GM10248 (cell line): ENCODE results near the gene FER.
"Not testable (repeated sequence)": the region's sequence is repeated elsewhere in the genome, so short reads cannot be mapped to it uniquely, and the experiment has no call there.

Source experiments
- CTCF ChIA-PET: fragments of 300-600 bp; sonication (Branson Sonifier 250); formaldehyde crosslinking; extraction: SDS; loops from one replicate; lab custom pipeline; 2021; ENCODE audit warnings: antibody characterized with exemption; lab: Yijun Ruan, JAX
- POLR2A ChIA-PET: fragments of 350-650 bp; sonication (Branson Sonifier 250); formaldehyde crosslinking; extraction: SDS; loops from one replicate; lab custom pipeline; 2020; ENCODE audit warnings: antibody characterized with exemption; lab: Yijun Ruan, JAX
- DNase-seq: peaks from one replicate; pipeline ENCODE4 v3.0.0; 2012; ENCODE audit errors: extremely low spot score
- TF ChIP-seq, protein P1 (sequence below): IDR thresholded peaks from 2 replicates; pipeline ENCODE4 v1.5.1; 2012; ENCODE audit warnings: mild to moderate bottlenecking, low read depth; ENCODE audit errors: extremely low read depth, missing control alignments, control extremely low read depth

The FER gene

DNA sequence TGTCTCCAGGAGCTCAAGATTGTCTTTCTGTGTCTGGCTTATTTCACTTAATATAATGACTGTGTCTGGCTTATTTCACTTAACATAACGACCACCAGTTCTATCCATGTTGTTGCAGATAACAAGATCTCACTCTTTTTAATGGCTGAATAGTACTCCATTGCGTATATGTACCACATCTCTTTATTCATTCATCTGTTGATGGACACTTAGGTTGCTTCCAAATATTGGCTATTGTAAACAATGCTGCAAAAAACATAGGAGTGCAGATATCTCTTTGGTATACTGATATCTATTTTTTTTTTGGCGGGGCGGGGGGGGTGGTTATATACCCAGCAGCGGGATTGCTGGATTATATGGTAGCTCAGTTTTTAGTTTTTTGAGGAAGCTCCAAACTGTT is 45.5 kb downstream of the FER start:
- TF ChIP-seq, protein P1, sequence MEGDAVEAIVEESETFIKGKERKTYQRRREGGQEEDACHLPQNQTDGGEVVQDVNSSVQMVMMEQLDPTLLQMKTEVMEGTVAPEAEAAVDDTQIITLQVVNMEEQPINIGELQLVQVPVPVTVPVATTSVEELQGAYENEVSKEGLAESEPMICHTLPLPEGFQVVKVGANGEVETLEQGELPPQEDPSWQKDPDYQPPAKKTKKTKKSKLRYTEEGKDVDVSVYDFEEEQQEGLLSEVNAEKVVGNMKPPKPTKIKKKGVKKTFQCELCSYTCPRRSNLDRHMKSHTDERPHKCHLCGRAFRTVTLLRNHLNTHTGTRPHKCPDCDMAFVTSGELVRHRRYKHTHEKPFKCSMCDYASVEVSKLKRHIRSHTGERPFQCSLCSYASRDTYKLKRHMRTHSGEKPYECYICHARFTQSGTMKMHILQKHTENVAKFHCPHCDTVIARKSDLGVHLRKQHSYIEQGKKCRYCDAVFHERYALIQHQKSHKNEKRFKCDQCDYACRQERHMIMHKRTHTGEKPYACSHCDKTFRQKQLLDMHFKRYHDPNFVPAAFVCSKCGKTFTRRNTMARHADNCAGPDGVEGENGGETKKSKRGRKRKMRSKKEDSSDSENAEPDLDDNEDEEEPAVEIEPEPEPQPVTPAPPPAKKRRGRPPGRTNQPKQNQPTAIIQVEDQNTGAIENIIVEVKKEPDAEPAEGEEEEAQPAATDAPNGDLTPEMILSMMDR = no peak
- ChIA-PET POLR2A (no interaction called here), CTCF (interaction anchor here (0.8 to 1.4 kb wide), 2 partner anchors 8 to 62 kb away, joined by 3 read pairs; no protein-coding TSS in a partner anchor)
- DNase-seq = no peak

DNA sequence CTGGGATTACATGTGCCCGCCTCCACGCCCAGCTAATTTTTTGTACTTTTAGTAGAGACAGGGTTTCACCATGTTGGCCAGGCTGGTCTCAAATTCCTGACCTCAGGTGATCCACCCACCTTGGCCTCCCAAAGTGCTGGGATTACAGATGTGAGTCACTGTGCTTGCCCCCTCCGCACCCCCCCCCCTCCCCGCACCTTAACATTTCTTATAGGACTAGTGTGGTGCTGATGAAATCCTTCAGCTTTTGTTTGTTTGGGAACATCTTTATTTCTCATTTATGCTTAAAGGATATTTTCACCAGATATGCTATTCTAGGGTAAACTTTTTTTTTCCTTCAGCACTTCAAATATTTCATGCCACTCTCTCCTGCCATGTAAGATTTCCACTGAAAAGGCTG is 46.7 kb downstream of the FER start:
- POLR2A ChIA-PET = not testable (repeated sequence)

DNA sequence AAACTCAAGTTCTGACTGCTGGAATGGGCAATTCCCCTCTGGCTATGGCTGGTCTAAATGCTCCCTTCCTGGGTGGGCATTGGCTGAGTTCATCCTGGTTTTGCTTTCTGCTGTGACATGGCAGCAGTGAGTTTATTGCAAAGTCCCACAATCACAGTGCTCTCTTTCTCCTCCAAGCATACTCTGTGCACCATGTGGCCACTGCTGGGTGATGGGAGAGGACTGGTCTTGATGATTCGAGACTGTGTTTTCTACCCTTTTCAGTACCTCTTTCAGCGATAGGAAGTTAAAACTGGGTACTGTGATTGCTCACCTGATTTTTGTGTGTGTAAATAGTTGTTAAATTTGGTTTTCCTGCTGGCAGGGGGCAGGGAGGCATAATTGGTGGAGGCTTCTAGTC is 49.7 kb downstream of the FER start:
- ChIA-PET CTCF (no interaction called here), POLR2A (no interaction called here)
- TF ChIP-seq, protein P1 = no peak
- no peak for DNase-seq

More for the DNA sequence above, 46.7 kb downstream of the FER start:
- CTCF ChIA-PET = interaction anchor here (0.8 to 1.0 kb wide), 2 partner anchors 21 to 29 kb away, joined by 3 read pairs; no protein-coding TSS in a partner anchor
- DNase-seq = not testable (repeated sequence)

DNA sequence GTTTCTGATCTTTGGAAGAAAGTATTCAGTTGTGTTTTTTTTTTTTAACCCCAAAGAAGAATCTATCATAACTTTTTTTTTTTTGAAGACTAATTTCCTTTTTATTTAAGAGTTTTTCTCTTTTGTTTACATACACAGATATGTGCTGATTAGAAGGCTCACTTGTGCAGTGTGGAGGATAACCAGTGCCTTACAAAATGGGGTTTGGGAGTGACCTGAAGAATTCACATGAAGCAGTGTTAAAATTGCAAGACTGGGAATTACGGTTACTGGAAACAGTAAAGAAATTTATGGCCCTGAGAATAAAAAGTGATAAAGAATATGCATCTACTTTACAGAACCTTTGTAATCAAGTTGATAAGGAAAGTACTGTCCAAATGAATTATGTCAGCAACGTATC is 50.3 kb downstream of the FER start:
- POLR2A ChIA-PET = no interaction called here
- TF ChIP-seq, protein P1 = no peak
- CTCF ChIA-PET = interaction anchor here (1.2 kb wide), 1 partner anchor 30 kb away, joined by 5 read pairs; no protein-coding TSS in a partner anchor
- DNase-seq = no peak

DNA sequence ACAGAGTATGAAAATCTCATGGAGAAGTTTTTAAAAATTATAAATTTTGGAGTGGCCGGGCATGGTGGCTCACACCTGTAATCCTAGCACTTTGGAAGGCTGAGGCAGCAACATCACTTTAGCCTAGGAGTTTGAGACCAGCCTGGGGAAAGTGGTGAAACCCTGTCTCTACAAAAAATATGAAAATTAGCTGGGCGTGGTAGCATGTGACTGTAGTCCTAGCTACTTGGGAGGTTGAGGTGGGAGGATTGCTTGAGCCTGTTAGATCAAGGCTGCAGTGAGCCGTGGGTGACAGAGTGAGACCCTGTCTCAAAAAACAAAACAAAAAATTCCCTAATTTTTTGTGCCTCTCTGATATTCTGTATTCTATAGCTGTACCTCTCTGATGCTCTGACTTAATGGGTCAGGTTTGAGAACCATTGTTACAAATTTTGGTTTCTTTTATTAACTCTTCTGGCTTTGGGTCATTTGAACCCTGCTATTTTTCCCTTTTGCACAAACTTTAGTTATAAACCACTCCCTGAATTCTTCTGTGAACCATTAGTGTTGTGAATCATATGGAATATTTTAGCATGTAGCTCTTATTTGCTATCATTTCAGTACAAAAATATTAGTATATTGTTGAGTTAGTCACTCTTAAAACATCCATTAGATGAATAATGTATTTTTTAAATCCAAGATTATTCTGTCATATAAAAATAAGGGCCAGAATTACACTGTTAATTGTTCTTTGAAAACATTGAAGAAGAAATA is 51.0 kb downstream of the FER start:
- POLR2A ChIA-PET = no interaction called here
- TF ChIP-seq, protein P1 = no peak
- DNase-seq = no peak
- CTCF ChIA-PET = interaction anchor here (0.8 to 1.2 kb wide), 3 partner anchors 9 to 29 kb away, joined by 3 to 5 read pairs (median 3); no protein-coding TSS in a partner anchor

DNA sequence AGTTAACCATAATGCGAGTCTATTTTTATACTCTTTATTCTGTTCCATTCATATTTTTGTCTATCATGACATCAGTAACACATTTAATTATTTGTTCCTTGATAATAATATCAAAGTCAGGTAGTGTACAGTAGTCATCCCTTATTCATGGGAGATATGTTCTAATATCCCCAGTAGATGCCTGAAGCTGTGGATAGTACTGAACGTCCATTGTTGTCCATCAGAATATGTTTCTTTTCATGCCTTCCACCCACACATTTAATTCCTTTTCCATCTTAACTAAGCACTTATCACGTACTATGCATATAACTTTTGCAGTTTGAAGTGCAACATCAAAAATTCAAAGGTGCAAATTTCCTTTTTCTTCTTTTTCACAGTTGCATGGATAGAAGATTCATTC is 53.6 kb downstream of the FER start:
- ChIA-PET POLR2A (no interaction called here), CTCF (no interaction called here)
- no peak for DNase-seq
- TF ChIP-seq, protein P1 = no peak

DNA sequence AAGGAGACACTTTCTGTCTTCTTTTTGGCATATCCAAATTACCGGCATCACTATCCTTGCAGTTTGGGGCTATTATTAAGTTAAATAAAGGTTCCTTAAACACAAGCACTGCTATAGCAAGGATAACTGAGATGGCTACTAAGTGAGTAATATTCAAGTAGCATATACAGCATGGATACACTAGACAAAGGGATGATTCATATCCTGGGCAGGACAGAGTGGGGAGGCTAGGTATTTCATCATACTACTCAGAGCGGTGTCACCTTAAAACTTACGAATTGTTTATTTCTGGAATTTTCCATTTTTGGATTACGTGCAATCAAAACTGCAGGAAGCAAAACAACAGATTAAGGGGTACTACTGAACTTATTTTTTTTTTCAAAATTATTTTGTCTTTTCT is 54.1 kb downstream of the FER start:
- DNase-seq = no peak
- ChIA-PET POLR2A (no interaction called here), CTCF (no interaction called here)
- TF ChIP-seq, protein P1 = no peak
